Skeletal muscle satellite cell (primary cell): ENCODE data around the gene METAP1D.

Source experiments
- H3K27me3 ChIP-seq: 2 replicates; pipeline ENCODE4 v1.7.0; 2013; ENCODE audit warnings: low read length; ENCODE audit not compliant: control insufficient read depth, insufficient read depth
- H3K36me3 ChIP-seq: 2 replicates; pipeline ENCODE4 v1.7.0; 2013; ENCODE audit warnings: mild to moderate bottlenecking, control low read depth, low read length; ENCODE audit not compliant: insufficient read depth
- H3K4me1 ChIP-seq: 2 replicates; pipeline ENCODE4 v1.7.0; 2013; ENCODE audit warnings: low read length; ENCODE audit not compliant: control insufficient read depth, insufficient read depth
- H3K4me2 ChIP-seq: 2 replicates; pipeline ENCODE4 v1.7.0; 2013; ENCODE audit warnings: mild to moderate bottlenecking, low read length
- H3K4me3 ChIP-seq: 2 replicates; pipeline ENCODE4 v1.7.0; 2013; ENCODE audit warnings: low read length
- H3K9ac ChIP-seq: 2 replicates; pipeline ENCODE4 v1.7.0; 2013; ENCODE audit warnings: mild to moderate bottlenecking, low read depth, low read length, moderate library complexity
- H3K9me3 ChIP-seq: replicated peaks from 2 replicates; pipeline ENCODE4 v1.7.0; 2013; ENCODE audit warnings: mild to moderate bottlenecking, control low read depth, low read length

Gene METAP1D

GRCh38 chr2:172090044-172090961, 90.5 kb downstream of the METAP1D start:
- H3K9me3 ChIP-seq: no peaks in the 10 kb centered on the region
- H3K27me3 ChIP-seq: peaks cover 7% of the 10 kb centered on the region
- H3K9ac ChIP-seq: no peak overlapping the region
- peaks cover 27% of the 10 kb centered on the region for H3K4me1 ChIP-seq
- H3K4me3 ChIP-seq: no peak overlapping the region
- H3K4me2 ChIP-seq: no peak overlapping the region
- peaks cover 12% of the 10 kb centered on the region for H3K36me3 ChIP-seq

GRCh38 chr2:172091000-172091641, 91.4 kb downstream of the METAP1D start:
- Histone ChIP-seq H3K36me3 (peaks cover 12% of the 10 kb centered on the region), H3K4me1 (peaks cover 33% of the 10 kb centered on the region), H3K9me3 (no peaks in the 10 kb centered on the region), H3K4me2 (no peak overlapping the region), H3K9ac (no peak overlapping the region), H3K4me3 (no peak overlapping the region), H3K27me3 (peaks cover 7% of the 10 kb centered on the region)

GRCh38 chr2:172091761-172092566, 92.2 kb downstream of the METAP1D start:
- no peaks in the 10 kb centered on the region for H3K9me3 ChIP-seq
- no peak overlapping the region for H3K9ac ChIP-seq
- no peak overlapping the region for H3K4me2 ChIP-seq
- H3K4me3 ChIP-seq: no peak overlapping the region
- peaks cover 7% of the 10 kb centered on the region for H3K27me3 ChIP-seq
- peaks cover 12% of the 10 kb centered on the region for H3K36me3 ChIP-seq
- peaks cover 37% of the 10 kb centered on the region for H3K4me1 ChIP-seq

- no peaks in the 10 kb centered on the region for H3K9me3 ChIP-seq
- H3K4me1 ChIP-seq: peaks cover 37% of the 10 kb centered on the region
- H3K27me3 ChIP-seq: peaks cover 7% of the 10 kb centered on the region
- H3K4me3 ChIP-seq: no peak overlapping the region
- H3K36me3 ChIP-seq: peaks cover 11% of the 10 kb centered on the region
- H3K9ac ChIP-seq: no peak overlapping the region
- H3K4me2 ChIP-seq: no peak overlapping the region
These were observed 93.1 kb downstream of the METAP1D start for GRCh38 chr2:172092716-172093415.

- H3K9me3 ChIP-seq: no peaks in the 10 kb centered on the region
- peak overlapping the region; percentile 84 for H3K9ac ChIP-seq
- H3K4me1 ChIP-seq: peaks cover 43% of the 10 kb centered on the region
- H3K36me3 ChIP-seq: peaks cover 3% of the 10 kb centered on the region
- peak overlapping the region; percentile 95 for H3K4me2 ChIP-seq
- H3K27me3 ChIP-seq: peaks cover 7% of the 10 kb centered on the region
- peak overlapping the region; percentile 77 for H3K4me3 ChIP-seq
These were observed 93.9 kb downstream of the METAP1D start for GRCh38 chr2:172093416-172094293.

GRCh38 chr2:172094294-172095145, 94.8 kb downstream of the METAP1D start:
- H3K27me3 ChIP-seq: peaks cover 7% of the 10 kb centered on the region
- peak overlapping the region; percentile 77 for H3K4me3 ChIP-seq
- H3K36me3 ChIP-seq: no peaks in the 10 kb centered on the region
- H3K4me1 ChIP-seq: peaks cover 52% of the 10 kb centered on the region
- no peaks in the 10 kb centered on the region for H3K9me3 ChIP-seq
- H3K9ac ChIP-seq: peak overlapping the region; percentile 84
- peak overlapping the region; percentile 95 for H3K4me2 ChIP-seq

- peak overlapping the region; percentile 84 for H3K9ac ChIP-seq
- H3K4me1 ChIP-seq: peaks cover 59% of the 10 kb centered on the region
- no peaks in the 10 kb centered on the region for H3K36me3 ChIP-seq
- no peaks in the 10 kb centered on the region for H3K9me3 ChIP-seq
- H3K4me2 ChIP-seq: peak overlapping the region; percentile 95
- peak overlapping the region; percentile 77 for H3K4me3 ChIP-seq
- peaks cover 7% of the 10 kb centered on the region for H3K27me3 ChIP-seq
These were observed 95.6 kb downstream of the METAP1D start for GRCh38 chr2:172095146-172095904.

GRCh38 chr2:172095905-172096625, 96.3 kb downstream of the METAP1D start:
- H3K9me3 ChIP-seq: no peaks in the 10 kb centered on the region
- H3K36me3 ChIP-seq: peaks cover 3% of the 10 kb centered on the region
- H3K4me2 ChIP-seq: peak overlapping the region; percentile 95
- peaks cover 66% of the 10 kb centered on the region for H3K4me1 ChIP-seq
- peaks cover 7% of the 10 kb centered on the region for H3K27me3 ChIP-seq
- peak overlapping the region; percentile 84 for H3K9ac ChIP-seq
- peak overlapping the region; percentile 77 for H3K4me3 ChIP-seq
